CD4-positive, alpha-beta T cell (primary cell): Measurements from ENCODE around the gene HIC2. TPM values are rescaled to one million over a fixed set of nuclear protein-coding genes. Genes with fewer than 3 reads are reported as not detected.
A peak's percentile ranks its signal among the peaks of the same experiment; 100 is the strongest.

ENCODE experiments used
- ATAC-seq: fragments of 200-7000 bp; cut with Tn5 transposase; one replicate; pipeline ENCODE4 v1.10.0; 2022; ENCODE audit warnings: mild to moderate bottlenecking; ENCODE audit not compliant: poor library complexity
- CTCF ChIA-PET: fragments of 350-600 bp; sonication (Branson Sonifier 250); formaldehyde crosslinking; loops from one replicate; lab custom pipeline; 2021; ENCODE audit warnings: antibody characterized with exemption, inconsistent platforms; lab: Charles Lee
- POLR2A ChIA-PET: fragments of 350-600 bp; sonication (Branson Sonifier 250); formaldehyde crosslinking; loops from one replicate; lab custom pipeline; 2021; ENCODE audit warnings: antibody characterized with exemption, inconsistent platforms; lab: Charles Lee
- DNase-seq, 14 experiments: peaks; one replicate each; pipeline ENCODE4 v3.0.0-alpha.2; 2013 to 2020; ENCODE audit warnings: mixed read lengths in 2 of 14
- H3K27ac ChIP-seq, 2 donors: one replicate each; pipeline versions ENCODE4 v1.5.1 to v1.7.0; 2013; ENCODE audit warnings: low read length in 2 of 2, low read depth in 1 of 2, mild to moderate bottlenecking in 1 of 2
- H3K27me3 ChIP-seq, 2 experiments: 1 replicate in 1 of 2; 2 replicates in 1 of 2; pipeline versions ENCODE4 v1.6.1 to v1.7.0; 2013; ENCODE audit warnings: low read length in 2 of 2, control low read depth in 1 of 2, mild to moderate bottlenecking in 1 of 2, moderate library complexity in 1 of 2; ENCODE audit not compliant: insufficient read depth in 2 of 2, control insufficient read depth in 1 of 2
- H3K36me3 ChIP-seq: one replicate; pipeline ENCODE4 v1.6.1; 2013; ENCODE audit warnings: low read length, control low read depth; ENCODE audit not compliant: insufficient read depth
- H3K4me1 ChIP-seq: one replicate; pipeline ENCODE4 v1.6.1; 2013; ENCODE audit warnings: low read length, control low read depth; ENCODE audit not compliant: insufficient read depth
- H3K4me3 ChIP-seq: one replicate; pipeline ENCODE4 v1.5.1; 2013; ENCODE audit warnings: mild to moderate bottlenecking, low read length, moderate library complexity
- H3K9me3 ChIP-seq, 2 experiments: 1 replicate in 1 of 2; 2 replicates in 1 of 2; pipeline versions ENCODE4 v1.6.1 to v1.7.0; 2013; ENCODE audit warnings: low read length in 2 of 2, mild to moderate bottlenecking in 2 of 2, control low read depth in 1 of 2, moderate library complexity in 1 of 2; ENCODE audit not compliant: control insufficient read depth in 1 of 2, insufficient read depth in 1 of 2
- H3K27ac Mint-ChIP-seq: one replicate; pipeline ENCODE4 v1.8.0; 2020; ENCODE audit warnings: mixed read lengths
- H3K27me3 Mint-ChIP-seq: one replicate; pipeline ENCODE4 v1.8.0; 2021; ENCODE audit warnings: mixed read lengths
- H3K36me3 Mint-ChIP-seq: one replicate; pipeline ENCODE4 v1.8.0; 2021; ENCODE audit warnings: low read depth, mixed read lengths
- H3K4me1 Mint-ChIP-seq: one replicate; pipeline ENCODE4 v1.8.0; 2021; ENCODE audit warnings: low read depth, mixed read lengths
- H3K4me3 Mint-ChIP-seq: one replicate; pipeline ENCODE4 v1.8.0; 2020; ENCODE audit warnings: mild to moderate bottlenecking, mixed read lengths
- H3K9me3 Mint-ChIP-seq: one replicate; pipeline ENCODE4 v1.8.0; 2020; ENCODE audit warnings: mixed read lengths
- CTCF ChIP-seq: fragments of 200-600 bp; IDR thresholded peaks from one replicate; pipeline ENCODE4 v1.8.0; 2022; ENCODE audit warnings: antibody characterized with exemption, mild to moderate bottlenecking
- intact Hi-C, 2 experiments: fragments of 100-400 bp; cut with DNase I in 1 of 2; cut with micrococcal nuclease in 1 of 2; formaldehyde crosslinking; loops; one replicate each; pipeline versions ENCODE4 v1.15.1 to v1.9.0; 2023 to 2025; cut with DNase I, micrococcal nuclease
- total RNA-seq, 174 experiments: library from RNA in 2 of 174; stranded (reverse) in 2 of 174; gene quantifications; one replicate each; pipeline ENCODE4 v1.2.3 and lab custom pipeline; 2021 to 2026

HIC2 gene
- total RNA-seq, 2 experiments from 2014 or later: 10.0 TPM

- H3K36me3 ChIP-seq: peaks cover 34% of the 10 kb centered on the region
- no peaks in the 10 kb centered on the region for H3K27me3 ChIP-seq
- Mint-ChIP-seq H3K27ac (no peak overlapping the region), H3K4me1 (no peaks in the 10 kb centered on the region), H3K36me3 (peaks cover 11% of the 10 kb centered on the region), H3K9me3 (no peaks in the 10 kb centered on the region), H3K27me3 (no peaks in the 10 kb centered on the region), H3K4me3 (no peak overlapping the region)
- H3K9me3 ChIP-seq: no peaks in the 10 kb centered on the region
- ChIA-PET CTCF (no interaction called here), POLR2A (no interaction called here)
- no peak for ATAC-seq
- TF ChIP-seq CTCF: no peak
- H3K4me3 ChIP-seq: no peak overlapping the region
- H3K4me1 ChIP-seq: no peaks in the 10 kb centered on the region
- H3K27ac ChIP-seq: no peak overlapping the region
- intact Hi-C loops: no loop called here
- no peak for DNase-seq
Measured at GRCh38 chr22:21443057-21443734, 26.0 kb downstream of the HIC2 start.

DNA sequence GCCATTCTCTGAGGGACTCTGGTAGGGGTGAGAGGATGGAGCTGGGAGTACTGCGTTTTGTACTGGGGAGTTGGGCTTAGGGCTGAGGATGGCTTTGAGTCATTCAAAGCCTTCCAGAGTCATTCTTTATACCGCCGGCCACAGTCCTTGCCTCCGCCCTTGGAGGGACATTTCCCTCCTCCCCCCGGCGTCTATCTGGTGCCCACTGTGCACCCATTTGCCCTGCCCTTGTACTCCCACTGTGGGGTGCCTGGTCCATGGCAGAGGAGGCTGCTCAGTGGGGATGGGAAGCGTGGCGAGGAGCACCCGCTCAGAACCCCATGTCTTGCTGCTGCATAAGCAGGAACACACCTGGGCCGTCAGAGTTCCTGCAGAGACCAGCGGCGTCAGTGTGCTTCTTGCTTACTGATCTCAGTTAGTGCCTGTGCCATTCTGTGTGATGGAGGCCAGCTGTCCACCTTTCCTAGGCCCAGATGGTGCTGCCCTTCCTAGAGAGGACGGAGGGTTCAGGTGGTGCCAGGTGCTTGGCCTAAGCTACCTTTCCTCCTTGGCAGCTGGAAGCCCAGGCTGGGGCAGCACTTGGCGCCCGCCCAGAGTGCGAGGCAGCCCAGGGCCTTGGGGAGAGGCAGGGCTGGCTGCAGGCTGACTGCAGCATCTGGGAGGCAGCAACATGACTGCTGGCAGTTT is 26.7 kb downstream of the HIC2 start:
- Mint-ChIP-seq H3K4me3 (no peak overlapping the region), H3K27ac (no peak overlapping the region), H3K27me3 (no peaks in the 10 kb centered on the region), H3K9me3 (no peaks in the 10 kb centered on the region), H3K4me1 (no peaks in the 10 kb centered on the region), H3K36me3 (peaks cover 11% of the 10 kb centered on the region)
- ATAC-seq: no peak
- H3K4me1 ChIP-seq: no peaks in the 10 kb centered on the region
- no peak for TF ChIP-seq CTCF
- H3K27me3 ChIP-seq: no peaks in the 10 kb centered on the region
- intact Hi-C loops: no loop called here
- H3K4me3 ChIP-seq: no peak overlapping the region
- H3K27ac ChIP-seq: no peak overlapping the region
- no peak for DNase-seq
- ChIA-PET CTCF (no interaction called here), POLR2A (no interaction called here)
- no peaks in the 10 kb centered on the region for H3K9me3 ChIP-seq
- H3K36me3 ChIP-seq: peaks cover 34% of the 10 kb centered on the region

- DNase-seq (peak in 1 of 14 experiments; percentile 28), ATAC-seq (no peak)
- Mint-ChIP-seq H3K27ac (no peak overlapping the region), H3K36me3 (peaks cover 11% of the 10 kb centered on the region), H3K4me1 (no peaks in the 10 kb centered on the region), H3K9me3 (no peaks in the 10 kb centered on the region), H3K4me3 (no peak overlapping the region), H3K27me3 (no peaks in the 10 kb centered on the region)
- H3K9me3 ChIP-seq: no peaks in the 10 kb centered on the region
- no peaks in the 10 kb centered on the region for H3K4me1 ChIP-seq
- CTCF ChIA-PET: no interaction called here
- intact Hi-C loops: no loop called here
- no peaks in the 10 kb centered on the region for H3K27me3 ChIP-seq
- peaks cover 34% of the 10 kb centered on the region for H3K36me3 ChIP-seq
- H3K27ac ChIP-seq: no peak overlapping the region
- no peak for TF ChIP-seq CTCF
- POLR2A ChIA-PET: no interaction called here
- H3K4me3 ChIP-seq: no peak overlapping the region
Measured at GRCh38 chr22:21444701-21445436, 27.7 kb downstream of the HIC2 start.
